Esophagus muscularis mucosa (tissue), 3 donors: ENCODE results near the gene FMN2.

Experiments used
- POLR2AphosphoS5 ChIP-seq, 2 donors: sonication (generic); formaldehyde crosslinking; IDR thresholded peaks; one replicate each; pipeline ENCODE4 v1.6.1; 2017; ENCODE audit warnings: antibody characterized with exemption in 2 of 2
- TF ChIP-seq, protein P1 (sequence below), 3 experiments: fragments of 200-600 bp in 2 of 3; fragments of 450-650 bp in 1 of 3; sonication (generic) in 2 of 3; IDR thresholded peaks; one replicate each; pipeline ENCODE4 v1.5.1; 2017 to 2019; ENCODE audit warnings: antibody characterized with exemption in 3 of 3, mild to moderate bottlenecking in 2 of 3, moderate library complexity in 1 of 3

DNA sequence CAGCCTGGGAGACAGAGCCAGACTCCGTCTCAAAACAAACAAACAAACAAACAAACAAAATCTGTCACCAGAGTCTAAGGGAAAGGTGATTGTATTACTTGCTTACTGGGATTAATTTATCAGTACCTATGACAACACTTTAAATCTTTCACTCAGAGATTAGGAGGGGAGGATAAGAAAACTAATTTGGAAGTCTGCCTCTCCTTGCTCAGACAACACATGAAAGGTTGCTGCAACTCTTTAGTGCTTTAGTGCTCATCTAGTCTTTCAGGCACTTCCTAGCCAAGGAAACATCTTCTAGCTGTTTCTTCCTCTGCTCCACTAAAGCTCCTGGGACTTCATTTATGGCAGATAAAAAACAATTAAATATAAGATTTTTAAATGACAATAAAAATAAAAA, 7.3 kb upstream of the FMN2 start:
- TF ChIP-seq, protein P1, sequence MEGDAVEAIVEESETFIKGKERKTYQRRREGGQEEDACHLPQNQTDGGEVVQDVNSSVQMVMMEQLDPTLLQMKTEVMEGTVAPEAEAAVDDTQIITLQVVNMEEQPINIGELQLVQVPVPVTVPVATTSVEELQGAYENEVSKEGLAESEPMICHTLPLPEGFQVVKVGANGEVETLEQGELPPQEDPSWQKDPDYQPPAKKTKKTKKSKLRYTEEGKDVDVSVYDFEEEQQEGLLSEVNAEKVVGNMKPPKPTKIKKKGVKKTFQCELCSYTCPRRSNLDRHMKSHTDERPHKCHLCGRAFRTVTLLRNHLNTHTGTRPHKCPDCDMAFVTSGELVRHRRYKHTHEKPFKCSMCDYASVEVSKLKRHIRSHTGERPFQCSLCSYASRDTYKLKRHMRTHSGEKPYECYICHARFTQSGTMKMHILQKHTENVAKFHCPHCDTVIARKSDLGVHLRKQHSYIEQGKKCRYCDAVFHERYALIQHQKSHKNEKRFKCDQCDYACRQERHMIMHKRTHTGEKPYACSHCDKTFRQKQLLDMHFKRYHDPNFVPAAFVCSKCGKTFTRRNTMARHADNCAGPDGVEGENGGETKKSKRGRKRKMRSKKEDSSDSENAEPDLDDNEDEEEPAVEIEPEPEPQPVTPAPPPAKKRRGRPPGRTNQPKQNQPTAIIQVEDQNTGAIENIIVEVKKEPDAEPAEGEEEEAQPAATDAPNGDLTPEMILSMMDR (IDR thresholded peaks at IDR 0.05), result no peak
- TF ChIP-seq POLR2AphosphoS5 (IDR thresholded peaks at IDR 0.05), result no peak
